HL-60 (cell line): ENCODE measurements around the gene RGPD8.
"Not testable (repeated sequence)": the region's sequence is repeated elsewhere in the genome, so short reads cannot be mapped to it uniquely, and the experiment has no call there.

Experiments used
- CTCF ChIP-seq: IDR thresholded peaks from one replicate; pipeline ENCODE4 v1.5.1; 2011; ENCODE audit warnings: low read length, control low read depth, inconsistent platforms; ENCODE audit not compliant: insufficient read depth
- GABPA ChIP-seq: IDR thresholded peaks from 2 replicates; pipeline ENCODE4 v1.6.1; 2012; ENCODE audit warnings: low read depth
- POLR2AphosphoS5 ChIP-seq: IDR thresholded peaks from 2 replicates; pipeline ENCODE4 v1.6.1; 2012; ENCODE audit warnings: low read depth
- REST ChIP-seq: IDR thresholded peaks from 2 replicates; pipeline ENCODE4 v1.6.1; 2012; ENCODE audit warnings: low read depth; ENCODE audit not compliant: insufficient replicate concordance

- TF ChIP-seq CTCF, GABPA, POLR2AphosphoS5, REST: not testable (repeated sequence)
These were observed 1.1 kb downstream of the RGPD8 start for GRCh38 chr2:112432390-112432734.
